Measurements from ENCODE around the gene ATP1B3.

ATP1B3 gene

GRCh38 chr3:141895731-141896130 is 19.3 kb downstream of the ATP1B3 start:
- TF ChIP-seq, protein P1, sequence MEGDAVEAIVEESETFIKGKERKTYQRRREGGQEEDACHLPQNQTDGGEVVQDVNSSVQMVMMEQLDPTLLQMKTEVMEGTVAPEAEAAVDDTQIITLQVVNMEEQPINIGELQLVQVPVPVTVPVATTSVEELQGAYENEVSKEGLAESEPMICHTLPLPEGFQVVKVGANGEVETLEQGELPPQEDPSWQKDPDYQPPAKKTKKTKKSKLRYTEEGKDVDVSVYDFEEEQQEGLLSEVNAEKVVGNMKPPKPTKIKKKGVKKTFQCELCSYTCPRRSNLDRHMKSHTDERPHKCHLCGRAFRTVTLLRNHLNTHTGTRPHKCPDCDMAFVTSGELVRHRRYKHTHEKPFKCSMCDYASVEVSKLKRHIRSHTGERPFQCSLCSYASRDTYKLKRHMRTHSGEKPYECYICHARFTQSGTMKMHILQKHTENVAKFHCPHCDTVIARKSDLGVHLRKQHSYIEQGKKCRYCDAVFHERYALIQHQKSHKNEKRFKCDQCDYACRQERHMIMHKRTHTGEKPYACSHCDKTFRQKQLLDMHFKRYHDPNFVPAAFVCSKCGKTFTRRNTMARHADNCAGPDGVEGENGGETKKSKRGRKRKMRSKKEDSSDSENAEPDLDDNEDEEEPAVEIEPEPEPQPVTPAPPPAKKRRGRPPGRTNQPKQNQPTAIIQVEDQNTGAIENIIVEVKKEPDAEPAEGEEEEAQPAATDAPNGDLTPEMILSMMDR (IDR thresholded peaks at IDR 0.05), result no peak
- peaks cover 0 to 5% (median 0%) of the 10 kb centered on the region in 3 donors for H3K36me3 ChIP-seq
- DNase-seq, result no peak
- peaks cover 0 to 6% (median 0%) of the 10 kb centered on the region in 4 donors for H3K4me1 ChIP-seq
- H3K4me3 ChIP-seq, result no peak overlapping the region
- H3K9me3 ChIP-seq, result no peaks in the 10 kb centered on the region
- intact Hi-C loops (cut with DNase I; ENCODE audit: low total_unique reads), result no loop called here
- no peaks in the 10 kb centered on the region for H3K27me3 ChIP-seq
- no peak overlapping the region for H3K27ac ChIP-seq

- peaks cover 0 to 5% (median 0%) of the 10 kb centered on the region in 3 donors for H3K36me3 ChIP-seq
- no peak overlapping the region for H3K27ac ChIP-seq
- H3K27me3 ChIP-seq, result no peaks in the 10 kb centered on the region
- no peaks in the 10 kb centered on the region for H3K9me3 ChIP-seq
- no peak overlapping the region for H3K4me3 ChIP-seq
- DNase-seq, result no peak
- intact Hi-C loops (cut with DNase I; ENCODE audit: low total_unique reads), result no loop called here
- TF ChIP-seq, protein P1 (IDR thresholded peaks at IDR 0.05), result no peak
- peaks cover 0 to 6% (median 0%) of the 10 kb centered on the region in 4 donors for H3K4me1 ChIP-seq
Measured at GRCh38 chr3:141898908-141899307, 22.5 kb downstream of the ATP1B3 start.

DNA sequence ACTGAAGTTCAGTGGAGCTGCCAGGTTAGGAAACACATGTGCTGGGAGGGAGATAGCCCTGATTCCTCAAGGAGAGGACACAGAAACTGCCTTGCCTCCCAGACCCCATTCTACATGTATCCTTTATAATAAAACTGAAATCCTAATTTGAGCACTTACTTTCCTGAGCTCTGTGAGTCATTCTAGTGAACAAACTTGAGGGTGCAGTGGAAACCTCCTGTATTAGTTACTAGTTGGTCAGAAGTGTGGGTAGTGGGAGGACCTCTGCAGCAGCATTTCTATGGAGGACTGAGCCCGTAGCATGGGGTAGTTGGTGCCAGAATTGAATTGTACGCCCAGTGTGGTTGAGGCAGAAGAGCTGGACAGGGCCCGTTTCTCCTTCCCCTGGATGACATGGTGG is 23.9 kb downstream of the ATP1B3 start:
- TF ChIP-seq, protein P1 (IDR thresholded peaks at IDR 0.05), result no peak
- no peak overlapping the region for H3K27ac ChIP-seq
- no peaks in the 10 kb centered on the region for H3K27me3 ChIP-seq
- no peaks in the 10 kb centered on the region for H3K9me3 ChIP-seq
- no peak overlapping the region for H3K4me3 ChIP-seq
- intact Hi-C loops (cut with DNase I; ENCODE audit: low total_unique reads), result no loop called here
- peaks cover 0 to 11% (median 7%) of the 10 kb centered on the region in 3 donors for H3K36me3 ChIP-seq
- no peaks in the 10 kb centered on the region for H3K4me1 ChIP-seq
- no peak for DNase-seq

GRCh38 chr3:141901914-141902313 is 25.5 kb downstream of the ATP1B3 start:
- Histone ChIP-seq H3K27me3 (no peaks in the 10 kb centered on the region), H3K27ac (no peak overlapping the region), H3K36me3 (peaks cover 8 to 14% (median 9%) of the 10 kb centered on the region in 3 donors), H3K4me1 (no peaks in the 10 kb centered on the region), H3K9me3 (no peaks in the 10 kb centered on the region), H3K4me3 (no peak overlapping the region)
- TF ChIP-seq, protein P1 (IDR thresholded peaks at IDR 0.05), result no peak
- no peak for DNase-seq
- intact Hi-C loops (cut with DNase I; ENCODE audit: low total_unique reads), result no loop called here

- TF ChIP-seq, protein P1 (IDR thresholded peaks at IDR 0.05), result no peak
- peaks cover 18 to 32% (median 26%) of the 10 kb centered on the region in 3 donors for H3K36me3 ChIP-seq
- H3K27me3 ChIP-seq, result no peaks in the 10 kb centered on the region
- H3K9me3 ChIP-seq, result no peaks in the 10 kb centered on the region
- no peak overlapping the region for H3K4me3 ChIP-seq
- no peak overlapping the region for H3K27ac ChIP-seq
- intact Hi-C loops (cut with DNase I; ENCODE audit: low total_unique reads), result no loop called here
- H3K4me1 ChIP-seq, result no peaks in the 10 kb centered on the region
- DNase-seq, result no peak
Measured at GRCh38 chr3:141904203-141904602, 27.8 kb downstream of the ATP1B3 start.

DNA sequence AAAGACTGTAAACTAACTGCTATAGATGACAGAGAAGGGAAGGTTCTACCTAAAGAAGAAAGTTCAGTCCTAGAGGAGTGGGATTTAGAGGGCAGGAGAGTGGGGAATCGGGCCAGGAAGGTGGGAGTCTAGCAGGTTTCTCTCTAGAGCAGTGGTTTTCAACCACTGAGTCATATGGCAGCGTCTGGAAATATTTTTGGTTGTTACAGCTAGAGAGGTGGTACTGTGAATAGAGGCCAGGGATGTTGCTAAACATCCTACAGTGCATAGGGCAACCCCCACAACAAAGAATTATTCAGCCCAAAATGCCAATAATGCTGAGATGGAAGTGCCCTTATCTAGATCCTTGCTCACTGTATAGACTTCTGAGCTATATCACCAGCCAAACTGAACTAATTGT is 28.7 kb downstream of the ATP1B3 start:
- peaks cover 18 to 40% (median 34%) of the 10 kb centered on the region in 3 donors for H3K36me3 ChIP-seq

More for the DNA sequence above, 28.7 kb downstream of the ATP1B3 start:
- Histone ChIP-seq H3K27me3 (no peaks in the 10 kb centered on the region), H3K27ac (no peak overlapping the region), H3K9me3 (no peaks in the 10 kb centered on the region), H3K4me1 (no peaks in the 10 kb centered on the region), H3K4me3 (no peak overlapping the region)
- TF ChIP-seq, protein P1 (IDR thresholded peaks at IDR 0.05), result no peak
- no peak for DNase-seq
- intact Hi-C loops (cut with DNase I; ENCODE audit: low total_unique reads), result no loop called here

Measured in tibial artery (tissue), 4 donors.